Measurements from ENCODE around the gene PPEF1.

DNA sequence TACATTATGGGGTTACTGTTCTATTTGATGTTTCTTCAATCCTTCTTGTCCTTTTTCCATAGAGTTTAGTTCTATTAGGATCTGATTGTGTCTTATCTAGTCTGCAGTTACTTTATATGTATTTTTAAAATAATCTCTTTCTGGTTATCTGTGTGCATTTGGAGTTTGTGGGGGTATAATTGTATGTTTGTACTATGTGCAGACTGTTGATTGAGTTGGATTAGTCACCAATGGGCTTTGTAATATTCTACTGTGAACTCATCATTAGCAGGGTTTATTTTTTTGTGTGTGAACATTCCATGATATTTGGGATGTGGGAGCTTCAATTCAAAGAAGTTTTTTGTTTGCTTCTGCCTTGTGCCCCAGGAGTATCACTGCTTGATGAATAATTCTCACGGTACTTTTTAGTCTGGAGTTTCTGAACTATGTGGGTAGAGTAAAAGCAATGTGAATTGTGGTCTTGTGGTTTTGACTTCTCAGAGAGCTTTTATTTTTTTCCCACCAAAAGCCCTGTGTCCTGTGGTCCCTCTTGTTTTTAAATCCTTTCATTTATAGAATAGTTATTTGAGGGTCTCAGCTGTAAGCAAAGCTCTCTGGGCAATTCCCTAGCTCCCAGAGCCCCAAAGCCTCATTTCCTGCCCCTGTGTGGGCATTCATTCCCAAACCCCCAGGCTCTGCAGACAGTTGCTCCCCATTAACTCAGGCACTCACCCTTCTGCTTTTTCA is 148.6 kb downstream of the PPEF1 start:
- TF ChIP-seq POLR2AphosphoS5 (IDR thresholded peaks at IDR 0.05; ENCODE audit: borderline replicate concordance, low read depth, low read length) (no peak), EZH2 (IDR thresholded peaks at IDR 0.05) (no peak)

Measured in SK-N-MC (cell line).